GM12874 (cell line): Measurements from ENCODE around the gene HADHB.

ENCODE experiments used
- TF ChIP-seq, protein P1 (sequence below): IDR thresholded peaks from 2 replicates; pipeline ENCODE4 v1.5.1; 2011; ENCODE audit warnings: low read depth, mild to moderate bottlenecking, control low read depth, low read length, moderate library complexity; ENCODE audit not compliant: insufficient read depth

HADHB gene

DNA sequence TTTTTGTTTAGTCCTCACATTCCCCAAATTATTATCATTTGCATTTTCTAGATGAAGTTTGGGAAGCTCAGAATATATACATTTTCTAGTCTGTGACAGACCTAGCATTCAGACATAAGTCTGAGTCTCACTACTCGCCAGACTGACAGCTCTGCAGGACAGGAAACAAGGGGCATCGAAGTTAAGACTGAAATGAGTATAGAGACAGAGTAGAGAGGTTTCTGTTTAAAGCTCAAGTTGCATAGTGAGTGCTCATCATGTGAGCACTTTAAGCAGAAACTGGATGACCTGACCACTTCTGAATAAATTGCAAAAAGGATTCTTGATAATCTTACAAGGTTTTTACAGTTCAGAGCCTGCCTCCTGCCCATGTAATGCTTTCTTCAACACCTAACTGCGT lies 1.1 kb downstream of the HADHB start:
- TF ChIP-seq, protein P1, sequence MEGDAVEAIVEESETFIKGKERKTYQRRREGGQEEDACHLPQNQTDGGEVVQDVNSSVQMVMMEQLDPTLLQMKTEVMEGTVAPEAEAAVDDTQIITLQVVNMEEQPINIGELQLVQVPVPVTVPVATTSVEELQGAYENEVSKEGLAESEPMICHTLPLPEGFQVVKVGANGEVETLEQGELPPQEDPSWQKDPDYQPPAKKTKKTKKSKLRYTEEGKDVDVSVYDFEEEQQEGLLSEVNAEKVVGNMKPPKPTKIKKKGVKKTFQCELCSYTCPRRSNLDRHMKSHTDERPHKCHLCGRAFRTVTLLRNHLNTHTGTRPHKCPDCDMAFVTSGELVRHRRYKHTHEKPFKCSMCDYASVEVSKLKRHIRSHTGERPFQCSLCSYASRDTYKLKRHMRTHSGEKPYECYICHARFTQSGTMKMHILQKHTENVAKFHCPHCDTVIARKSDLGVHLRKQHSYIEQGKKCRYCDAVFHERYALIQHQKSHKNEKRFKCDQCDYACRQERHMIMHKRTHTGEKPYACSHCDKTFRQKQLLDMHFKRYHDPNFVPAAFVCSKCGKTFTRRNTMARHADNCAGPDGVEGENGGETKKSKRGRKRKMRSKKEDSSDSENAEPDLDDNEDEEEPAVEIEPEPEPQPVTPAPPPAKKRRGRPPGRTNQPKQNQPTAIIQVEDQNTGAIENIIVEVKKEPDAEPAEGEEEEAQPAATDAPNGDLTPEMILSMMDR: no peak

DNA sequence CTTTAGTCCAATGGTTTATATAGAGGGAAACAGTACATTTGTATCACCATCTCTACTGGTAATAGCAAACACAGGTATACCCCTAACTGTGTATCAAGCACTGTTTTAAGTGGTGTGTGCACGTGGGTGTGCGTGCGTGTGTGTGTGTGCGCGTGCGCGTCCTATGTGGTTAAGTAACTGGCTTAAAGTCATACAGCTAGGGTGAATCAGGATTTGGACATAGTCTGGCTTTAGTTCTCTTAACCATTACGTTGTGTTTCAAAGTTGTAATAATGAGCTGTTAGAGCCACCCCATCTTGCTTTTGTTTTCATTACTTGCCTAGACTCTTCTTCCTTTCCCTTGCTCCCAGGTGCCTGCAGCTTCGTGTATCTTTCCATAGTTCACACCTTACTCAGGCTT lies 2.1 kb downstream of the HADHB start:
- TF ChIP-seq, protein P1: no peak

DNA sequence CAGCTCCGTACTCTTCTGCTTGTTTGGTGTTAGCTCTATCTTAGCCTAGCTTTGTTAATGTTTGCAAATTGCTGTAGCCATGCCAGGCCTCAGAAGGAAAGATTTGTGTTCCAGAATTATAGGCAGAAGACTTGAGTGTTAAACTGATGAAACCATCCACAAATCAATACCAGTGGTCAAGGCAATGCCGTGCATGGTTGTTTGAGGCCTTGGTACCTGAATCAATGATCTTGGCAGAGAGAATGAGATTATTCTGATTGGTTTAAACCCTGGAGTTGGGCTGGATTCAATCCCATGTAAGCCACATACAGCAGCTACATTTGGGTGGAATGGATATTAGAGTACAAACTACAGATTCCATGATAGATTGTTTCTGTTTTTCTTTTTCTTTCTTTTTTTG lies 4.9 kb downstream of the HADHB start:
- TF ChIP-seq, protein P1: no peak

DNA sequence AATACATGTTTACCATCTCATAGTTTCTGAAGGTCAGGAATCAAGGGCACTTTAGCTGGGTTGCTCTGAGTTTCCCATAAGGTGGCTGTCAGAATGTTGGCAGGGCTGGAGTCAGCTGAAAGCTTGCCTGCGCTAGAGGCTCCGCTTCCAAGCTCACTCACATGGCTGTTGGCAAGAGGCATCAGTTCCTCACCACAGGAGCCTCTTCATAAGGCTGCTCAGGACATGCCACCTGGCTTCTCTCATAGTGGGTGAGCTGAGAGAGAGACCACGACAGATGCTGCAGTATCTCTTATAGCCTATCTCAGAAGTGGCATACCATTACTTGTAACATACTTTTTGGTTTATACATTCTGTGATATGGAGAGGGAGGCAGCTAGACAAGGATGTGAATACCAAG lies 7.2 kb downstream of the HADHB start:
- TF ChIP-seq, protein P1: no peak

DNA sequence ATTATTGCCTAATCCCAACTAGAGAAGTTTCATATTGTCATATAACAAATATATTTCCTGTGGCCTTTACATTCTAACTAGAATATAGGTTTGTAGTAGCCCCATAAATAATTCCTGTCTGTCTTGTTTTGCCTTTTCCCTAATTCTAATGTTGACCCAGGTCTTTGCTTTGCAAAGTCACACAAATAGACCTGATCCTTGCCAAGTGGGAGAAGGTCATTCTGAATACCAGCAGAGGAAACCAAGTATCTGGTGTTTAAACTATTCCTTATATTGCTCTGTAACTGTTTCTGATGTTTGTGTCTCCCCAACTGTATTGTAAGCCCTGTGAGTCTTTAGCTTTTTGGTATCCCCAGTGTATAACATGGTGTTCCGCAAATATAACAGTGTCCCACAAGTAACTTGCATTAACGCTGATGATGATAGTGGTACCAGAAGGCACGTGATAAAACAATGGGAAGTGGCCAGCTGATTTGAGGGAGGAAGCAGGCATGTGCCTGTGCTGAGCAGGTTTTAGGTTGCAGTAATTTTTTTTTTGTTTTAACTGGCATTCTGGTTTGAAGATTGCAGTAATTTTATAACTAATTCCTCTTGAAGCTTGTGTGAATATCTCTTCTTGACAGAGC lies 11.1 kb downstream of the HADHB start:
- TF ChIP-seq, protein P1: no peak

DNA sequence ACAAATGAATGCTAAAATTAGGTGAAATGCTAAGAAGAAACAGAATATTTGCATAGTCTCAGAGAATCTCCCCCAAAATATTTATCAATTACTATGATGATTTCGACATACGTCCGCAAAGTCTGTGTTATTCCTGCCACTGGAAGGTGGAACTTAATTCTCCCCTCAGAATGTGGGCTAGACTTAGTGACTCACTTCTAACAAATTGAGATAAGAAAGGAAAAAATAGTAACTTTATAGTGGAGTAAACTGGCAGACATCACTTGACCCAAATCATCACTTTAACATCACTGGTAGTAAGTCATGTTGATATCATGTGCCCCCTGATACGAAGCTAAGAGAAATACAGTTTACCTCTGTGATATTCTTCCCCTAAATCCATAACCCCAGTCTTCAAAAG lies 23.5 kb downstream of the HADHB start:
- TF ChIP-seq, protein P1: no peak

DNA sequence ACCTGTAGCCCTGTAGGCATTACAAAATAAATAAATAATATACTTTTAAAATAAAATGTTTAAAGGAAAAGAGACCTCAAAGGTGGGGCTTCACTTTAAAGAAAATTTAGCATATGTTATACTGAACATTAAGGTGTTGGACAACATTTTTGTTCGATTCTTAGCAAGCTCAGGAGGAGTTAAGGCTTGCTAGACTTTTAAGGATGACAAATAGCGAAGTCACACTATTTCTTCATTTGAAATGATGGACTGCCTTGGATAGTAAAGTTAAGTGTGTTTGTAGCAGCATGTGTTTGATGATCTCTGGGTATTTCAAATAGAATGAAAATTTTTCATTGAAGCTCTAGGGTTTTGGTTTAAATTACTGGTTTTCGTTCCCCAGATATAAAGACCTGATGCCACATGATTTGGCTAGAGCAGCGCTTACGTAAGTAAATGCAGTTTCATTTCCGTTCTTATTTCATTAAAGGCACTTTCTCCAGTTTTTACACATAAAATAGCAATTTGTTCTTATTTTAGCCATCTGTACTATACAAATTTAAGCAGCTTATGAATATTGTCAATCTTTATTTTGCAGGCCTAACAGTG lies 24.9 kb downstream of the HADHB start:
- TF ChIP-seq, protein P1: no peak

DNA sequence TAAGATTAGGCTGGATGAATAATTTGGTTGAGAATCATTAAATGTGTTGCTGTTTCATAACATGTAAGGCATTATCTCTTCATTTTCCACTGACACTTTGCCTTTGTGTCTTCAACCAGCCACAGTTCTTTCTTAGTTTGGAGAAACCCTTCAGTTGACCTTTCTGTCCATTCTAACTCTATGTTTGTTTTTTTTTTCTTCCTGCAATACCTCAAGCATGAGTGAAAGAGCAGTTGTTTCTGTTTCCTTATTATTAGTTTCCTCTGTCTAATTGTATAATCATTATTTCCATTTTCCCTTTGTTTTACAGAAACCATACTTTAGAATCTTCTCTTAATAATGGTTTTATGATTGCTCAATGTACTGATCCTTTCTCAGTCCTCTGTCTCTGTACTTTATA lies 25.6 kb downstream of the HADHB start:
- TF ChIP-seq, protein P1: no peak
